ENCODE measurements around the gene TMEM239. TPM values are rescaled to one million over a fixed set of nuclear protein-coding genes. Genes with fewer than 3 reads are reported as not detected.
"Not testable (repeated sequence)": the region's sequence is repeated elsewhere in the genome, so short reads cannot be mapped to it uniquely, and the experiment has no call there.

The TMEM239 gene
- total RNA-seq, result not detected
- polyA plus RNA-seq, result under 1 TPM in 1 of 3 donors, not detected in 2; 0.08 TPM
- long read RNA-seq, donor 1, result 0 reads
- long read RNA-seq, donor 2, result 0 reads
- long read RNA-seq, donor 3, result 0 reads
- long read RNA-seq, donor 4, result 0 reads
- long read RNA-seq, donor 5, result 0 reads
- long read RNA-seq, donor 6, result 0 reads
- long read RNA-seq, donor 7, result 0 reads
- long read RNA-seq, donor 8, result 0 reads
- long read RNA-seq, donor 9, result 0 reads
- long read RNA-seq, donor 10, result 0 reads

- Histone ChIP-seq H3K4me3 (no peak within 1 kb of the TSS), H3K4me1 (replicated peaks in 1 of 2) (peaks cover 0 to 4% of the 10 kb centered on the region in 2 donors), H3K27ac (peak within 1 kb of the TSS in 2 of 5 donors; percentile 44 to 75), H3K36me3 (replicated peaks in 1 of 2) (no peaks in the 10 kb centered on the region), H3K9me3 (replicated peaks in 1 of 3) (no peaks in the 10 kb centered on the region), H3K27me3 (peaks cover 13% of the 10 kb centered on the region)
- TF ChIP-seq POLR2A (IDR thresholded peaks at IDR 0.05), result no peak
- TF ChIP-seq, protein P1, sequence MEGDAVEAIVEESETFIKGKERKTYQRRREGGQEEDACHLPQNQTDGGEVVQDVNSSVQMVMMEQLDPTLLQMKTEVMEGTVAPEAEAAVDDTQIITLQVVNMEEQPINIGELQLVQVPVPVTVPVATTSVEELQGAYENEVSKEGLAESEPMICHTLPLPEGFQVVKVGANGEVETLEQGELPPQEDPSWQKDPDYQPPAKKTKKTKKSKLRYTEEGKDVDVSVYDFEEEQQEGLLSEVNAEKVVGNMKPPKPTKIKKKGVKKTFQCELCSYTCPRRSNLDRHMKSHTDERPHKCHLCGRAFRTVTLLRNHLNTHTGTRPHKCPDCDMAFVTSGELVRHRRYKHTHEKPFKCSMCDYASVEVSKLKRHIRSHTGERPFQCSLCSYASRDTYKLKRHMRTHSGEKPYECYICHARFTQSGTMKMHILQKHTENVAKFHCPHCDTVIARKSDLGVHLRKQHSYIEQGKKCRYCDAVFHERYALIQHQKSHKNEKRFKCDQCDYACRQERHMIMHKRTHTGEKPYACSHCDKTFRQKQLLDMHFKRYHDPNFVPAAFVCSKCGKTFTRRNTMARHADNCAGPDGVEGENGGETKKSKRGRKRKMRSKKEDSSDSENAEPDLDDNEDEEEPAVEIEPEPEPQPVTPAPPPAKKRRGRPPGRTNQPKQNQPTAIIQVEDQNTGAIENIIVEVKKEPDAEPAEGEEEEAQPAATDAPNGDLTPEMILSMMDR (IDR thresholded peaks at IDR 0.05), result no peak
- WGBS, 4 donors, result 76 to 81% (median 78%) methylated on average over 5 to 10 of the region's 10 CpGs
- DNase-seq, result peak in 2 of 7 donors; percentile 13 to 20
- intact Hi-C loops (cut with DNase I), result no loop called here
These were observed at the start of gene TMEM239 for GRCh38 chr20:2816030-2816582. TMEM239 (plus strand) TSS chr20:2816364; CDS start chr20:2816555, 191 bp downstream.

GRCh38 chr20:2767768-2768631, 48.2 kb upstream of the TMEM239 start:
- peak in 1 of 7 donors; percentile 21 for DNase-seq
- intact Hi-C loops (cut with DNase I), result no loop called here
- Histone ChIP-seq H3K9me3 (replicated peaks in 1 of 3) (no peaks in the 10 kb centered on the region), H3K36me3 (replicated peaks in 1 of 2) (no peaks in the 10 kb centered on the region), H3K27ac (no peak overlapping the region), H3K27me3 (peaks cover 19% of the 10 kb centered on the region), H3K4me1 (replicated peaks in 1 of 2) (no peaks in the 10 kb centered on the region), H3K4me3 (no peak overlapping the region)
- TF ChIP-seq, protein P1 (IDR thresholded peaks at IDR 0.05), result no peak
- no peak for TF ChIP-seq POLR2A (IDR thresholded peaks at IDR 0.05)
- WGBS, 4 donors, result 53 to 65% (median 60%) methylated on average over 11 to 15 of the region's 15 CpGs

GRCh38 chr20:2768632-2769015, 47.5 kb upstream of the TMEM239 start:
- no peak overlapping the region for H3K27ac ChIP-seq

GRCh38 chr20:2770091-2770490, 46.1 kb upstream of the TMEM239 start:
- H3K9me3 ChIP-seq (replicated peaks in 1 of 3); H3K36me3 ChIP-seq (replicated peaks in 1 of 2); H3K27ac ChIP-seq; DNase-seq; intact Hi-C loops (cut with DNase I); H3K4me1 ChIP-seq (replicated peaks in 1 of 2); H3K4me3 ChIP-seq: not testable (repeated sequence)
- H3K27me3 ChIP-seq, result peaks cover 12% of the 10 kb centered on the region
- WGBS, 4 donors, result 85 to 93% (median 89%) methylated on average over 11 to 12 of the region's 12 CpGs

More at GRCh38 chr20:2768632-2769015, 47.5 kb upstream of the TMEM239 start:
- H3K27me3 ChIP-seq, result peaks cover 19% of the 10 kb centered on the region
- intact Hi-C loops (cut with DNase I), result no loop called here
- TF ChIP-seq POLR2A (IDR thresholded peaks at IDR 0.05), result no peak
- TF ChIP-seq, protein P1 (IDR thresholded peaks at IDR 0.05), result no peak
- H3K36me3 ChIP-seq (replicated peaks in 1 of 2), result no peaks in the 10 kb centered on the region
- 72 to 87% (median 76%) methylated on average over 4 to 5 of the region's 5 CpGs for WGBS, 4 donors
- no peaks in the 10 kb centered on the region for H3K9me3 ChIP-seq (replicated peaks in 1 of 3)
- no peak for DNase-seq
- H3K4me3 ChIP-seq, result no peak overlapping the region
- H3K4me1 ChIP-seq (replicated peaks in 1 of 2), result no peaks in the 10 kb centered on the region

All from adrenal gland (tissue), 19 donors.